Gastroesophageal sphincter (tissue), 2 donors: ENCODE results near the gene SSTR3.

ENCODE experiments used
- POLR2A ChIP-seq, 2 donors: fragments of 450-650 bp; IDR thresholded peaks; one replicate each; pipeline ENCODE4 v1.6.1; 2017; ENCODE audit warnings: antibody characterized with exemption in 2 of 2, mild to moderate bottlenecking in 2 of 2, moderate library complexity in 1 of 2
- POLR2AphosphoS5 ChIP-seq: sonication (generic); formaldehyde crosslinking; IDR thresholded peaks from one replicate; pipeline ENCODE4 v1.6.1; 2017; ENCODE audit warnings: antibody characterized with exemption

DNA sequence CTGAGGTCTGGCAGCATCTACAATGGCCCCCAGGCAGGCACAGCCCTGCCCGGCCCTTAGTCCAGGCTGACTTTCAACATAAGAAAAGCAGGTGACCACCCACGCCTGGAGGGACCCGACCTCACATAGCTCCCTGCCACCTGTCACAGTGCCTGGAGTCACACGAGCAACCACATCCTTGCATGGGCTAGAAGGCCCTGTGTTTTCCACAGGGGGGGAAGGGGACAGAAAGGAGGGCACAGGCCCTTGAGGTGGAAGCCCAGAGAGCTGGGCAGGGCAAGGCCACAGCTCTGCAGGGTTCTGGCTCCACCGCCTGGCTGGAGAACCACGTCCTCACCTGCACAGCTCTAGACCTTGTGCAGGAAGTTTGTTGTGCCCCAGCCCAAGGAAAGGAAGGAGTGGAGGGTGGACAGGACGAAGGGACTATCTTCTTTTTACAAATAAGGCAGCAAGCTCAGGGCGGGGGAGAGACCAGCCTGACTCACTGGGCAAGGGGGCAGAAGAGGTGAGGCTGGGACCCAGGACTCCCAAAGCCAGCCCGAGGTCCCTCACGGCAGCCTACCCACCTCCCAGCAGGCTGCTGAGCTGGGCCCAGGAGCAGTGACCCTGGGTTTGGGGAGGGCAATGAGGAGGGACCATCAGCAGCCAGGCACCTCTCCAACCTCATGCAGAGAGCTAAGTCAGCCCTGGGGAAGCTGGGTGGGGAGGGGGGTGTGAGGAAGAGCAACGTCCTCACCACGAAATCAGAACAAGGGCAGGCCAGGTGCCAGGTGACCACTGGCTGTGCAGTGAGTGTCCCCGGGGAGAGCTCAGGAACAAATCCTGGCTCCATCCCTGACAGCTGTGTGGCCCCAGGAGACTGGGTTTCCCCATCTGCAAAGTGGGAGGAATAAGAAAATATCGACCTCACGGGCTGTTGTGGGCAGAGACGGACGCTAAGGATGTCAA lies 28.6 kb downstream of the SSTR3 start:
- TF ChIP-seq POLR2A (IDR thresholded peaks at IDR 0.05) (no peak), POLR2AphosphoS5 (no peak)
